SK-N-SH (cell line): Measurements from ENCODE around the gene OR52I1. TPM values are rescaled to one million over a fixed set of nuclear protein-coding genes. Genes with fewer than 3 reads are reported as not detected.

Experiments used
- CTCF ChIA-PET: fragments of 300-600, 350-600 bp; formaldehyde crosslinking; extraction: SDS; loops from one replicate; lab custom pipeline; 2021; lab: Yijun Ruan, JAX
- POLR2A ChIA-PET: fragments of 350-600 bp; sonication (Branson Sonifier 250); formaldehyde crosslinking; extraction: SDS; loops from one replicate; lab custom pipeline; 2020; ENCODE audit warnings: antibody characterized with exemption, inconsistent platforms; lab: Yijun Ruan, JAX
- DNase-seq: peaks from one replicate; pipeline ENCODE4 v3.0.0; 2012
- H2AFZ ChIP-seq: fragments of 200-600 bp; sonication (generic); 2 replicates; pipeline ENCODE4 v1.8.1; 2016; ENCODE audit warnings: antibody characterized with exemption, mild to moderate bottlenecking, low read depth
- H3F3A ChIP-seq: fragments of 200-600 bp; sonication (generic); replicated peaks from 2 replicates; pipeline ENCODE3; 2016; ENCODE audit warnings: antibody characterized with exemption, mild to moderate bottlenecking; ENCODE audit not compliant: insufficient read depth
- H3K27ac ChIP-seq, 2 experiments: fragments of 200-500 bp in 1 of 2; fragments of 200-600 bp in 1 of 2; sonication (Bioruptor generic) in 1 of 2; sonication (generic), shearing (Covaris generic) in 1 of 2; 2 replicates each; pipeline versions ENCODE4 v1.5.1 to v1.6.1; 2014 to 2016; ENCODE audit warnings: low read depth in 2 of 2, inconsistent platforms in 1 of 2, low read length in 1 of 2, mild to moderate bottlenecking in 1 of 2, mixed read lengths in 1 of 2
- H3K27me3 ChIP-seq: fragments of 200-600 bp; sonication (generic), shearing (Covaris generic); 2 replicates; pipeline ENCODE4 v1.6.1; 2016; ENCODE audit warnings: mixed run types; ENCODE audit not compliant: insufficient read depth
- H3K36me3 ChIP-seq, 2 experiments: fragments of 200-500 bp in 1 of 2; fragments of 200-600 bp in 1 of 2; sonication (Bioruptor generic) in 1 of 2; sonication (generic) in 1 of 2; replicated peaks in 1 of 2; 2 replicates each; pipeline versions ENCODE3 to v1.5.1; 2014 to 2016; ENCODE audit warnings: low read length in 1 of 2, mild to moderate bottlenecking in 1 of 2; ENCODE audit not compliant: insufficient read depth in 2 of 2, control insufficient read depth in 1 of 2
- H3K4me1 ChIP-seq, 2 experiments: fragments of 200-500 bp in 1 of 2; fragments of 200-600 bp in 1 of 2; sonication (Bioruptor generic) in 1 of 2; sonication (generic), shearing (Covaris generic) in 1 of 2; 2 replicates each; pipeline versions ENCODE4 v1.5.1 to v1.6.1; 2014 to 2016; ENCODE audit warnings: low read depth in 1 of 2, low read length in 1 of 2, mixed run types in 1 of 2; ENCODE audit not compliant: insufficient read depth in 2 of 2, control insufficient read depth in 1 of 2
- H3K4me2 ChIP-seq: fragments of 200-600 bp; sonication (generic), shearing (Covaris generic); 2 replicates; pipeline ENCODE4 v1.6.1; 2017; ENCODE audit warnings: mixed run types
- H3K4me3 ChIP-seq, 2 experiments: fragments of 200-500 bp in 1 of 2; fragments of 200-600 bp in 1 of 2; sonication (Bioruptor generic) in 1 of 2; sonication (generic), shearing (Covaris generic) in 1 of 2; 2 replicates each; pipeline versions ENCODE4 v1.5.1 to v1.8.1; 2014 to 2016; ENCODE audit warnings: low read depth in 2 of 2, inconsistent platforms in 1 of 2, low read length in 1 of 2, mild to moderate bottlenecking in 1 of 2, mixed read lengths in 1 of 2, moderate library complexity in 1 of 2
- H3K79me2 ChIP-seq: fragments of 200-600 bp; sonication (generic); 2 replicates; pipeline ENCODE4 v1.8.1; 2017; ENCODE audit warnings: mild to moderate bottlenecking; ENCODE audit not compliant: insufficient read depth
- H3K9ac ChIP-seq: fragments of 200-600 bp; sonication (generic); 2 replicates; pipeline ENCODE4 v1.6.1; 2017; ENCODE audit warnings: mixed run types
- H3K9me2 ChIP-seq: fragments of 200-600 bp; sonication (generic); 2 replicates; pipeline ENCODE4 v1.6.1; 2017; ENCODE audit warnings: mixed run types
- H3K9me3 ChIP-seq: fragments of 200-600 bp; sonication (generic); 2 replicates; pipeline ENCODE4 v1.6.1; 2017; ENCODE audit warnings: mixed run types, mild to moderate bottlenecking, moderate library complexity
- H4K20me1 ChIP-seq: fragments of 200-600 bp; sonication (generic); 2 replicates; pipeline ENCODE4 v1.6.1; 2017; ENCODE audit warnings: mild to moderate bottlenecking, mixed run types; ENCODE audit not compliant: insufficient read depth
- CHD2 ChIP-seq: fragments of 150-350 bp; IDR thresholded peaks from 2 replicates; pipeline ENCODE4 v1.6.1; 2018; ENCODE audit warnings: low read length; ENCODE audit not compliant: partially characterized antibody
- ELF1 ChIP-seq: IDR thresholded peaks from 2 replicates; pipeline ENCODE4 v1.4.0; 2012
- EP300 ChIP-seq, 2 experiments: IDR thresholded peaks; 2 replicates each; pipeline versions ENCODE4 v1.4.0 to v1.6.1; 2012; ENCODE audit warnings: borderline replicate concordance in 1 of 2, low read depth in 1 of 2, low read length in 1 of 2
- FOXJ3 ChIP-seq: sonication (generic); formaldehyde crosslinking; IDR thresholded peaks from 2 replicates; pipeline ENCODE4 v1.5.1; 2020; ENCODE audit warnings: mild to moderate bottlenecking, missing genetic modification reagents
- FOXM1 ChIP-seq: IDR thresholded peaks from 2 replicates; pipeline ENCODE4 v1.4.0; 2012; ENCODE audit warnings: low read depth, mild to moderate bottlenecking
- GABPA ChIP-seq: IDR thresholded peaks from 2 replicates; pipeline ENCODE4 v1.4.0; 2012; ENCODE audit warnings: low read depth, mild to moderate bottlenecking
- GATA2 ChIP-seq: sonication (generic); formaldehyde crosslinking; IDR thresholded peaks from 2 replicates; pipeline ENCODE4 v1.5.0; 2020; ENCODE audit warnings: mild to moderate bottlenecking, missing genetic modification reagents
- MEF2A ChIP-seq: IDR thresholded peaks from 2 replicates; pipeline ENCODE4 v1.4.0; 2012; ENCODE audit warnings: low read depth, borderline replicate concordance
- MXI1 ChIP-seq: IDR thresholded peaks from 2 replicates; pipeline ENCODE4 v1.6.1; 2012; ENCODE audit warnings: mild to moderate bottlenecking, low read depth, low read length, improper control_type of control experiment
- POLR2AphosphoS5 ChIP-seq: IDR thresholded peaks from 2 replicates; pipeline ENCODE4 v1.6.1; 2012; ENCODE audit warnings: low read depth, low read length
- RAD21 ChIP-seq: IDR thresholded peaks from 2 replicates; pipeline ENCODE4 v1.6.1; 2012; ENCODE audit warnings: mild to moderate bottlenecking, low read length
- RCOR1 ChIP-seq: fragments of 150-350 bp; IDR thresholded peaks from 2 replicates; pipeline ENCODE4 v1.6.1; 2017; ENCODE audit warnings: antibody characterized with exemption, low read length
- RFX5 ChIP-seq: IDR thresholded peaks from 2 replicates; pipeline ENCODE4 v1.6.1; 2012; ENCODE audit warnings: mild to moderate bottlenecking, improper control_type of control experiment, low read length
- SIN3A ChIP-seq: IDR thresholded peaks from 2 replicates; pipeline ENCODE4 v1.6.1; 2012; ENCODE audit warnings: low read depth, mild to moderate bottlenecking, low read length, moderate library complexity, borderline replicate concordance
- SMC3 ChIP-seq: IDR thresholded peaks from 2 replicates; pipeline ENCODE4 v1.6.1; 2012; ENCODE audit warnings: low read depth, low read length, improper control_type of control experiment
- YY1 ChIP-seq: IDR thresholded peaks from 2 replicates; pipeline ENCODE4 v1.4.0; 2012; ENCODE audit warnings: low read depth, mild to moderate bottlenecking
- polyA plus RNA-seq, 3 experiments: library from polyadenylated mRNA; depleted of rRNA; stranded (reverse); fragments of >200 nt; gene quantifications; 2 replicates each; pipeline ENCODE4 v1.2.3, GENCODE V29; 2012
- TF ChIP-seq, protein P1 (sequence below): IDR thresholded peaks from 2 replicates; pipeline ENCODE4 v1.6.1; 2012; ENCODE audit warnings: mild to moderate bottlenecking, low read depth, low read length, moderate library complexity
- TF ChIP-seq, protein P2 (sequence below): IDR thresholded peaks from 2 replicates; pipeline ENCODE4 v1.4.0; 2012; ENCODE audit warnings: low read depth, borderline replicate concordance
- TF ChIP-seq, protein P3 (sequence below): IDR thresholded peaks from 2 replicates; pipeline ENCODE4; 2012

OR52I1 gene
- polyA plus RNA-seq, 1 of the 3 experiments (the other 2 are of a cell fraction): not detected

DNA sequence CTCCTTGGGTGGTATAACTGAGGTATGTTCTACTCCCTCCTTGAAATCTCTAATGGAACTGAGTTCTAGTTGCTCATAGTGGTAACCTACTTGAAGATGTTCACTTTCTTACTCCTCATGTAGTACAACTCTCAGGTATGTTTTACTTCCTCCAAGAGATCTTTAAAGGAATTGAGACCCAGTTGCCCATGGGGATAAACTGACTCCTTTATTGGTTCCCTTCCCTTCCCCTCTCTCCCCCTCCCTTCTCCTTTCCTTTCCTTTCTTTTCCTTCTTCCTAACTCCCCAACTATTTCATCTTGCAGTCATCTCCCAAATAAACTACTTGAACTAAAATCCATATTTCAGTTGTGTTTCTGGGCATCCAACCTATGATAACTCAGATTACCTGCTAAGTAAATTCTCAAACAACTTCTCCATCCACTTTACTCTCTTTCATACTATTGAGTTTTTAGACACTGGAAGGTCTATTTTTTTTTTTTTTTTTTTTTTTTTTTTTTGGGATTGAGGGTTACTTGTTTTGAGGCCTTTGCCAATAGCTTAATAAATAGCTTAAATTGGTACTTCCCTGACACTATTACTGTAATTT is 22.1 kb downstream of the OR52I1 start:
- Histone ChIP-seq H3K9ac (no peak overlapping the region), H3K27me3 (peaks cover 8% of the 10 kb centered on the region; the same call in 1 of the 2 replicates), H3K4me1 (no peaks in the 10 kb centered on the region), H3K36me3 (no peaks in the 10 kb centered on the region), H3K27ac (no peak overlapping the region), H2AFZ (no peak overlapping the region), H3K79me2 (no peaks in the 10 kb centered on the region), H3K4me3 (no peak overlapping the region), H3F3A (no peaks in the 10 kb centered on the region), H4K20me1 (no peaks in the 10 kb centered on the region), H3K4me2 (no peak overlapping the region), H3K9me2 (no peaks in the 10 kb centered on the region), H3K9me3 (no peaks in the 10 kb centered on the region)
- TF ChIP-seq RCOR1 (no peak), RFX5 (no peak), RAD21 (no peak), CHD2 (no peak), MXI1 (no peak), FOXM1 (no peak), EP300 (IDR thresholded peaks at IDR 0.05; ENCODE audit: borderline replicate concordance in 1 of 2, low read depth in 1 of 2, low read length in 1 of 2) (no peak), FOXJ3 (CRISPR knock-in tag) (no peak), GATA2 (CRISPR knock-in tag) (no peak), YY1 (no peak), GABPA (no peak), ELF1 (no peak), MEF2A (no peak), SMC3 (no peak), POLR2AphosphoS5 (no peak), SIN3A (no peak)
- TF ChIP-seq, protein P1, sequence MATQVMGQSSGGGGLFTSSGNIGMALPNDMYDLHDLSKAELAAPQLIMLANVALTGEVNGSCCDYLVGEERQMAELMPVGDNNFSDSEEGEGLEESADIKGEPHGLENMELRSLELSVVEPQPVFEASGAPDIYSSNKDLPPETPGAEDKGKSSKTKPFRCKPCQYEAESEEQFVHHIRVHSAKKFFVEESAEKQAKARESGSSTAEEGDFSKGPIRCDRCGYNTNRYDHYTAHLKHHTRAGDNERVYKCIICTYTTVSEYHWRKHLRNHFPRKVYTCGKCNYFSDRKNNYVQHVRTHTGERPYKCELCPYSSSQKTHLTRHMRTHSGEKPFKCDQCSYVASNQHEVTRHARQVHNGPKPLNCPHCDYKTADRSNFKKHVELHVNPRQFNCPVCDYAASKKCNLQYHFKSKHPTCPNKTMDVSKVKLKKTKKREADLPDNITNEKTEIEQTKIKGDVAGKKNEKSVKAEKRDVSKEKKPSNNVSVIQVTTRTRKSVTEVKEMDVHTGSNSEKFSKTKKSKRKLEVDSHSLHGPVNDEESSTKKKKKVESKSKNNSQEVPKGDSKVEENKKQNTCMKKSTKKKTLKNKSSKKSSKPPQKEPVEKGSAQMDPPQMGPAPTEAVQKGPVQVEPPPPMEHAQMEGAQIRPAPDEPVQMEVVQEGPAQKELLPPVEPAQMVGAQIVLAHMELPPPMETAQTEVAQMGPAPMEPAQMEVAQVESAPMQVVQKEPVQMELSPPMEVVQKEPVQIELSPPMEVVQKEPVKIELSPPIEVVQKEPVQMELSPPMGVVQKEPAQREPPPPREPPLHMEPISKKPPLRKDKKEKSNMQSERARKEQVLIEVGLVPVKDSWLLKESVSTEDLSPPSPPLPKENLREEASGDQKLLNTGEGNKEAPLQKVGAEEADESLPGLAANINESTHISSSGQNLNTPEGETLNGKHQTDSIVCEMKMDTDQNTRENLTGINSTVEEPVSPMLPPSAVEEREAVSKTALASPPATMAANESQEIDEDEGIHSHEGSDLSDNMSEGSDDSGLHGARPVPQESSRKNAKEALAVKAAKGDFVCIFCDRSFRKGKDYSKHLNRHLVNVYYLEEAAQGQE: no peak
- TF ChIP-seq, protein P2, sequence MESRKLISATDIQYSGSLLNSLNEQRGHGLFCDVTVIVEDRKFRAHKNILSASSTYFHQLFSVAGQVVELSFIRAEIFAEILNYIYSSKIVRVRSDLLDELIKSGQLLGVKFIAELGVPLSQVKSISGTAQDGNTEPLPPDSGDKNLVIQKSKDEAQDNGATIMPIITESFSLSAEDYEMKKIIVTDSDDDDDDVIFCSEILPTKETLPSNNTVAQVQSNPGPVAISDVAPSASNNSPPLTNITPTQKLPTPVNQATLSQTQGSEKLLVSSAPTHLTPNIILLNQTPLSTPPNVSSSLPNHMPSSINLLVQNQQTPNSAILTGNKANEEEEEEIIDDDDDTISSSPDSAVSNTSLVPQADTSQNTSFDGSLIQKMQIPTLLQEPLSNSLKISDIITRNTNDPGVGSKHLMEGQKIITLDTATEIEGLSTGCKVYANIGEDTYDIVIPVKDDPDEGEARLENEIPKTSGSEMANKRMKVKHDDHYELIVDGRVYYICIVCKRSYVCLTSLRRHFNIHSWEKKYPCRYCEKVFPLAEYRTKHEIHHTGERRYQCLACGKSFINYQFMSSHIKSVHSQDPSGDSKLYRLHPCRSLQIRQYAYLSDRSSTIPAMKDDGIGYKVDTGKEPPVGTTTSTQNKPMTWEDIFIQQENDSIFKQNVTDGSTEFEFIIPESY: no peak
- TF ChIP-seq, protein P3, sequence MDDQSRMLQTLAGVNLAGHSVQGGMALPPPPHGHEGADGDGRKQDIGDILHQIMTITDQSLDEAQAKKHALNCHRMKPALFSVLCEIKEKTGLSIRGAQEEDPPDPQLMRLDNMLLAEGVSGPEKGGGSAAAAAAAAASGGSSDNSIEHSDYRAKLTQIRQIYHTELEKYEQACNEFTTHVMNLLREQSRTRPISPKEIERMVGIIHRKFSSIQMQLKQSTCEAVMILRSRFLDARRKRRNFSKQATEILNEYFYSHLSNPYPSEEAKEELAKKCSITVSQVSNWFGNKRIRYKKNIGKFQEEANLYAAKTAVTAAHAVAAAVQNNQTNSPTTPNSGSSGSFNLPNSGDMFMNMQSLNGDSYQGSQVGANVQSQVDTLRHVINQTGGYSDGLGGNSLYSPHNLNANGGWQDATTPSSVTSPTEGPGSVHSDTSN: no peak
- POLR2A ChIA-PET: no interaction called here
- no peak for DNase-seq
- CTCF ChIA-PET: interaction anchor here (1.3 kb wide), 1 partner anchor 21 kb away, joined by 6 read pairs; the partner anchor contains the start of gene OR51D1
